ENCODE measurements around the gene PIK3CG.

GRCh38 chr7:106893591-106893990, 28.5 kb downstream of the PIK3CG start:
- TF ChIP-seq ZNF8 (CRISPR knock-in tag; IDR thresholded peaks at IDR 0.05) (no peak), POU6F1 (CRISPR knock-in tag; IDR thresholded peaks at IDR 0.05; ENCODE audit: borderline replicate concordance, low read depth) (no peak)
